GM20431 (cell line): ENCODE measurements around the gene MAN2A1.

Experiments
- in situ Hi-C: fragments of 300-500 bp; cut with MseI, MboI; formaldehyde crosslinking; loops from one replicate; pipeline ENCODE4 v1.15.0; 2020; ENCODE audit warnings: low sequenced_read_pairs; ENCODE audit not compliant: unreplicated experiment

MAN2A1 gene

GRCh38 chr5:109853377-109853776 lies 163.7 kb downstream of the MAN2A1 start:
- in situ Hi-C loops, result no loop called here

GRCh38 chr5:109855056-109855455 lies 165.3 kb downstream of the MAN2A1 start:
- in situ Hi-C loops, result no loop called here

GRCh38 chr5:109857405-109858031 lies 167.8 kb downstream of the MAN2A1 start:
- in situ Hi-C loops, result no loop called here

- in situ Hi-C loops, result no loop called here
Measured at GRCh38 chr5:109859537-109859936, 169.8 kb downstream of the MAN2A1 start.

GRCh38 chr5:109862301-109862700 lies 172.6 kb downstream of the MAN2A1 start:
- in situ Hi-C loops, result no loop called here

GRCh38 chr5:109863752-109864151 lies 174.0 kb downstream of the MAN2A1 start:
- in situ Hi-C loops, result no loop called here

GRCh38 chr5:109865637-109866036 lies 175.9 kb downstream of the MAN2A1 start:
- in situ Hi-C loops, result no loop called here

GRCh38 chr5:109866051-109866450 lies 176.3 kb downstream of the MAN2A1 start:
- in situ Hi-C loops, result no loop called here

- in situ Hi-C loops, result no loop called here
Measured at GRCh38 chr5:109868737-109869136, 179.0 kb downstream of the MAN2A1 start.

- in situ Hi-C loops, result no loop called here
Measured at GRCh38 chr5:109873687-109874086, 184.0 kb downstream of the MAN2A1 start.

- in situ Hi-C loops, result no loop called here
Measured at GRCh38 chr5:109874108-109874507, 184.4 kb downstream of the MAN2A1 start.

- in situ Hi-C loops, result no loop called here
Measured at GRCh38 chr5:109876030-109876725, 186.5 kb downstream of the MAN2A1 start.

GRCh38 chr5:109876941-109877669 lies 187.4 kb downstream of the MAN2A1 start:
- in situ Hi-C loops, result no loop called here

- in situ Hi-C loops, result no loop called here
Measured at GRCh38 chr5:109877670-109878045, 187.9 kb downstream of the MAN2A1 start.

GRCh38 chr5:109878887-109879286 lies 189.2 kb downstream of the MAN2A1 start:
- in situ Hi-C loops, result no loop called here

- in situ Hi-C loops, result no loop called here
Measured at GRCh38 chr5:109880907-109881685, 191.4 kb downstream of the MAN2A1 start.

- in situ Hi-C loops, result no loop called here
Measured at GRCh38 chr5:109882546-109882945, 192.8 kb downstream of the MAN2A1 start.

GRCh38 chr5:109884676-109885075 lies 194.9 kb downstream of the MAN2A1 start:
- in situ Hi-C loops, result no loop called here

GRCh38 chr5:109885205-109885604 lies 195.5 kb downstream of the MAN2A1 start:
- in situ Hi-C loops, result no loop called here

GRCh38 chr5:109888989-109889388 lies 199.3 kb downstream of the MAN2A1 start:
- in situ Hi-C loops, result no loop called here
